ENCODE data around the gene GNA15.
"Not testable (repeated sequence)": the region's sequence is repeated elsewhere in the genome, so short reads cannot be mapped to it uniquely, and the experiment has no call there.

GNA15 gene

DNA sequence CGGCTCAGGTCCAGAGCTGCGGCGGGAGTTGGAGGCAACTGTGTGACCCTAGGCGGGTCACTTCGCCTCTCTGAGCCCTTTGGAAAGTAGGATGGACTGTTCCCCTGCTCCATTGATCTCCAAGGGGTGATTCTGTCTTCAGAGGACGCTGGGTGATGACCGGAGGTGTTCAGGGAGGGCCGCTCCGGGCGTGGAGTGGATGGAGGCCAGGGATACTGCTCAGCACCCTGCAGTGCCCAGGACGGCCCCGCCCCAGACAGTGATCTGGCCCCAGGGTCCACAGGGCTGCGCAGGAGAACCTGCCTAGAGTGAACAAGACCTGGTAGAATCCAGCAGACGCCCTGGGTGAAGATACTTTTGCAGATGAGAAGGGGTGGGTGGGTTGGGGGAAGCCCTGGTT, 56.9 kb downstream of the GNA15 start:
- DNase-seq: no peak

DNA sequence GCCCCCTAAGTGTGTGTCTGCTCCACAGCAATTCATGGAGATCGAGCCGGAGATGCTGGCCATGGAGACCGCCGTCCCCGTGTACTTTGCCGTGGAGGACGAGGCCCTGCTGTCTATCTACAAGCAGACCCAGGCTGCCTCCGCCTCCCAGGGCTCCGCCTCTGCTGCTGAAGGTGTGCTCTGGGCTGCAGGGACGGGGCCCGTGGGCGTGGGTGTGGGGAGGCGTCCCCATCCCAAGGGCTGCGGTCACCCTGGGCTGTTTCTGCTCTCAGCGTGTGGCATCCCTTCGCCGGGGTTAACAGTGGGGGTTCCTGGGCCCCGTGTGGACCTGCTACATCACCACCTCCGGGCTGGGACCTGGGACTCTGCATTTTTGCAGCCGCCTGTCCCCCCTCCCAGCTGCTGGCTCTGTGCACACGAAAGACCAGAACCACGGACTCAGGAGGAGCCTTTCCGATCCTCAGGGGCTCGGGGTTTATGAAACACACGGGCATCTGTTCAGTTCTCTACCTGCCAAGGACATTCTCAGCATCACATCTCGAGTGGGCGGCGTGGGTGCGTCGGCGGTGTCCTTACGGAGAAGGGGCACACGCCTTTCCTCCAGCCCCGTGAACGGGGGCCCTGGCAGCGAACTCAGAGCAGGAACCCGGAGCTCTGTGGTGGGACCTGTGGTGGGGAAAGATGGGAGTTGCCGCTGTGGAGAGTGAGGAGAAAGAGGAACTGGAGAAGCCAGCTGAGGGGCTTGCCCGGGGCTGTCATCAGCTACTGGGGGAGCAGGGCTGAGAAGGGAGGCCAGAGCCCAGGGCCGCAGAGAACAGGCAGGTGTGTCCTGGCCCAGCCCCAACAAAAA, 57.6 kb downstream of the GNA15 start:
- DNase-seq: peak; percentile 66 to 83 (median 72)

DNA sequence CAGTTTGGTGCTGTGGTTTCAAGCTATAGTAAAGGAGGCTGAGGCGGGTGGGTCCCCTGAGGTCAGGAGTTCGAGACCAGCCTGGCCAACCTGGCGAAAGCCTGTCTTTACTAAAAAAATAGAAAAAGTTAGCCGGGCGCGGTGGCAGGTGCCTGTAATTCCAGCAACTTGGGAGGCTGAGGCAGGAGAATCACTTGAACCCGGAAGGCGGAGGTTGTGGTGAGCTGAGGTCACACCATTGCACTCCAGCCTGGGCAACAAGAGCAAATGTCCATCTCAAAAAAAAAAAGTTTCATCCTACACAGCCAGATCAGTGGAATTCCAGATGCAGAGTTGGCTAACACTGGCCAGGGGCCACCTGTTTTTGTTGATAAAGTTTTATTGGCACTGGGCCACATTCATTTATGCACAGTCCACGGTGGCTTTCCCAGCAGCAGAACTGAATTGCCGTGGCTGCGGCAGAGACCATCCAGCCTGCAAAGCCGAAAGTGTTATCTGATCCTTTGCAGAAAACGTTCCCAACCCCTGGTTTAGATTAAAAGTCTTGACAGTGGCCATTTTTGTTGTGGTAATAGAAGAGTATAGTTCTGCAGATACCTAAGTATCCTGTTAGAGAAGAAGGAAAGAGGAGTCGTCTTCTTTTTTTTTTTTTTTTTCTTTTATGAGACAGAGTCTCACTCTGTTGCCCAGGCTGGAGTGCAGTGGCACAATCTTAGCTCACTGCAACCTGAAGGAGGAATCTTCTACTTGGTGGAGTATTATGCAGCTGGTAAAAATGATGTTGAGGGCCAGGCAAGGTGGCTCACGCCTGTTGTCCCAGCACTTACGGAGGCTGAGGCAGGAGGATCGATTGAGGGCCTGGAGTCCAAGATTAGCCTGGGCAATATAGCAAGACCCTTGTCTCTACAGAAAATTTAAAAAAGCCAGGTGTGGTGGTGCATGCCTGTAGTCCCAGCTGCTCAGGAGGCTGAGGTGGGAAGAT, 58.6 kb downstream of the GNA15 start:
- no peak for DNase-seq

DNA sequence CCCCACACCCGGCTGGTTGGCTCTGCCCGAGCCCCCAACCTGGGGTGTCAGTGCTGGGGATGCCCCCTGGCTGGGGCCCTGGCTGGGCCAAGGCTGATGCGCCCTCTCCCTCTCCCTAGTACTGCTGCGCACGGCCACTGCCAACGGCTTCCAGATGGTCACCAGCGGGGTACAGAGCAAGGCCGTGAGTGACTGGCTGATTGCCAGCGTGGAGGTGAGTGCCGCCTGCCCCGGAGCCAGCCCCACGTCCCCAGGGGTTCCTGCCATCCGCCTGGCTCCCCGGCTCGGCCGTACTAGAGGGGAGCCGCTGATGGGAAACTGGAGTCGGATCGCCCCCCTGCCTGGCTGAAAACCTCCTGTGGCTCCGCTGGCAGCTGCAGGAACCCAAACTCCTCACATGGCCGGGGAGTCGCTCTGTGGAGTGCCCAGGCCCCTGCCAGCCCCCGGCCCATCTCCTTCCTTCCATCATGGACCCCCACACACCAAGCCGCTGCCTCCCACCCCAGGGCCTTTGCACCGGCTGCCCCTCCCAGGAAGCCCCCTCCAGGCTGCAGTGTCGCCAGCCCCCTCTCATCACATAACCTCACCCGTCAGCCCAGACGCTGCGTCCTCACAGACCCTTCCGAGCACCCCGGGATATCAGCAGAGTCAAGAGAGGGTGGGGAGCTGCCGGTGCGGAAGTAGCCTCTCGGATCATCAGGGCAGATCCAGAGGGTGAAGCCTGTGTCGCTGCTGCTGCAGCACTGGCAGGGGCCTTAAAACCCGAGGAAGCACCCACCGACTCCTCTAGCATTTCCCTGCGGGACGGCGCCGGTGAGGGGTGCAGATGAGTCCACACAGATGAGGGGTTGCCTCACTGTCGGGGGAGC, 60.5 kb downstream of the GNA15 start:
- no peak for DNase-seq

DNA sequence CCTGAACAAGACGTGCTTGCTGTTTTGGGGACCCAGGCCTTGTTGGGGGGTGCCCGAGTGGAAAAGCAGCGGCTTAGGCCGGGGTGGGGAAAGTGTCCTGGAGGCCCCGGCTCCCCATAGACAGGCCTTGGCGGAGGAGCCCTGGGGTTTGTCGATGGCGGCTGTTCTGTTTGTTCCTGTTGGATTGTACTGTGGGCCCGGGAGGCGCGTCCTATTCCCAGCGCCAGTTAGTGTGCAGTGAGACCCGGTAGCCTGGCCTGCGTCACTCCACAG, 61.0 kb downstream of the GNA15 start:
- no peak for DNase-seq

DNA sequence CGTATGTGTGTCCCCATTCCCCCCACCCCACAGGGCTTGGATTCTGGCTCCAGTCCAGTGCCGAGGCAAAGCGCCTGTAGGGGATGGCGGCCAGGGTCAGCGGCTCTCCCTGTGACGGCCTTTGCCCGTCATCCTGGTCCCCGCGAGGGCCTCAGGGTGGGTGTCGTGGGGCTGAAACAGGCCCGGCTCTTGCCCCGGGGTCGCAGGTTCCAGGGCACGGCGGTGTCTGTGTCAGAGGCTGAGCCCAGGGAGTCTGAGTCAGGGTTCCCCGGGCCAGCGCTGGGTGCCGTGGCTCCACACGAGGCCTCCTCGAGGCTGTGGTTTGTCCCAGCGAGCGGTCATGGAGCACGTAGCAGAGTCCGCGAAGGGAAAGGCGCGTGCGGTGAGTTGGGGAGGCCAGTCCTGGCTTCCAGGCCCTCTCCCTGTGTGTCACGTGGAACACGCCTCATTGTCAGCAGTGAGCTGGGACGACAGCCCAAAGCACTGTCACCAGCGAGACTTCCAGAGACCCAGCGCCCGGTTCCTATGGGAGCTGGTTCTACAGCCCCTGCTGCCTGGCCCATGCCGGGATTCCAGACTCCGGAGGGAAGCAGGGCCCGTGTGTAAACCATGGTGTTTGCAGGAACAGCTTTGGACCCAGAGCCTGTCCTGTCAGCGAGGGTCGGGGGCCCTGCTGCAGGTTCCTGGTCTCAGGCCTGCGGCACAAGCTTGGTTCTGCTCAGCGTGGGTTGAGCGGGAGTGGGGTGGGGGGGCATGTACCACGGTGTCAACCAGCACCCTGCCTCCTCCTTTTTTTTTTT, 63.3 kb downstream of the GNA15 start:
- DNase-seq: no peak

DNA sequence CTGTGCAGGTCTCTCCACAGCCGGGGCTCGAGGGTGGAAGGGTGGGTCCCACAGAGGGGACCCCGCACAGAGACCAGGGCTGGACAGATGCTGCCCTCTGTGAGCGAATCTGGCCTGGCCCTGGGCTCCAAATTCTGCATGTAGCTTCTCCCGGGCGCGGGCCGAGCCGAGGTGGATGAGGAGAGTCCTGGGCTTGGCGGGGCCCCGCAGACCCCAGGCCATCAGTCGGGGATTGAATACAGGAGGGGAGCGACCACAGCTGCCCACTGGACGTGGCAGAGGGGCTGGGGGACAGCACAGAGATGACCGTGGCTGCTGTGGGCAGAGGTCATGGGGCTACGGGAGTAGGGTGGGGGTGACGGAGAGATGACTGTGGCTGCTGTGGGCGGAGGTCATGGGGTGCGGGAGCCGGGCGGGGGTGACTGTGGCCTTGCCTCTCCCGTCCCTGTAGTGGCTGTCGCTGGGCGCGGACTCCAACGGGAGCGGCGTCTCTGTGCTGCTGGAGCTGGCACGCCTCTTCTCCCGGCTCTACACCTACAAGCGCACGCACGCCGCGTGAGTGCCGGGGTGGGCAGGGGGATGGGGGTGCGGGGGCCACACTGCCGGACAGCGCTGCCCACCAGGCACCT, 65.4 kb downstream of the GNA15 start:
- no peak for DNase-seq

DNA sequence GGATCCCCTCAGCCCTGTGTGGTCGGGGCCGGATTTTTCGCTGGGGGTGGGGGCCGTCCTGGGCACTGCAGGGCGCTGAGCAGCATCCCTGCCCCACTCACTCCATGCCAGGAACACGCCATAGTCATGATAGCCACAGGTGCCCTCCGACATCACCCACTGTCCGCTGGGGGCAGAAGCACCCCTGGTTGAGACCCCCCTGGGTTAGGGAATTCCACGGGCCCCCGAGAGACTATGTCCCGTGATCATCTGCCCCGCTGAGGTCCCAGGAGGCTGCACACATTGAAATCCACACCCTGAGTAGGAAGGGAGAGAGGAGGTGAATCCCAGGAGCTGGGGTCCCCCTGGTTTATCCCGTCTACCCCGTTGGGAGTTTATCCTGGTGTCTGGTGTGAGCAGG, 66.1 kb downstream of the GNA15 start:
- no peak for DNase-seq

DNA sequence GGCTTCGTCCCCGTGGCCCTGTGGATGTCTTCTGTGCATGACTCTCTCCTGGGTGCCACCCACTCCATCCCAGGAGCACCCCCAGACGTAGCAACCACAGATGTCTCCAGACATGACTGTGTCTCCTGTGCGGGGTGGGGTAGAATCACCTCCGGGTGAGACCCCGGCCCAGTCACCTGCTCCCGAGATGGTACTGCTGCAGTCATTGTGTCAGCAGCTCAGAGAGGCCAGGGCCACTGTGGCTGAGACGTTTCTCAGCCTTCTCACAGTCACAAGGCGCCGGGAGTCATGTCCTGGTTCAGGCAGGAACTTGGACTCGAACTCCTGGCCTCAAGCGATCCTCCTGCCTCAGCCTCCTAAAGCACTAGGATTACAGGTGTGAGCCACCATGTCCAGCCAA, 66.5 kb downstream of the GNA15 start:
- no peak for DNase-seq

DNA sequence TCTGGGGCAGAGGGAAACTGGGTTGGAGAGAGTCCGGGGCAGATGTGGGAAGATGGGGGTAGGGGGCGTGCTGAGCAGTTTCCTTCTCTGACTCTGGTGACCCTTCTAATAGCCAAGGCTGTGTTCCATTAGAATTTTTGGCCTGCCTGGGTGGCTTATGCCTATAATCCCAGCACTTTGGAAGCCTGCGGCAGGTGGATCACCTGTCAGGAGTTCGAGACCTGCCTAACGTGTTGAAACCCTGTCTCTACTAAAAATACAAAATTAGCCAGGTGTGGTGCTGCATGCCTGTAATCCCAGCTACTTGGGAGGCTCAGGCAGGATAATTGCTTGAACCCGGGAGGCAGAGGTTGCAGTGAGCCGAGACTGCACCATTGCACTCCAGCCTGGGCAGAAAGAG, 67.1 kb downstream of the GNA15 start:
- DNase-seq: not testable (repeated sequence)

DNA sequence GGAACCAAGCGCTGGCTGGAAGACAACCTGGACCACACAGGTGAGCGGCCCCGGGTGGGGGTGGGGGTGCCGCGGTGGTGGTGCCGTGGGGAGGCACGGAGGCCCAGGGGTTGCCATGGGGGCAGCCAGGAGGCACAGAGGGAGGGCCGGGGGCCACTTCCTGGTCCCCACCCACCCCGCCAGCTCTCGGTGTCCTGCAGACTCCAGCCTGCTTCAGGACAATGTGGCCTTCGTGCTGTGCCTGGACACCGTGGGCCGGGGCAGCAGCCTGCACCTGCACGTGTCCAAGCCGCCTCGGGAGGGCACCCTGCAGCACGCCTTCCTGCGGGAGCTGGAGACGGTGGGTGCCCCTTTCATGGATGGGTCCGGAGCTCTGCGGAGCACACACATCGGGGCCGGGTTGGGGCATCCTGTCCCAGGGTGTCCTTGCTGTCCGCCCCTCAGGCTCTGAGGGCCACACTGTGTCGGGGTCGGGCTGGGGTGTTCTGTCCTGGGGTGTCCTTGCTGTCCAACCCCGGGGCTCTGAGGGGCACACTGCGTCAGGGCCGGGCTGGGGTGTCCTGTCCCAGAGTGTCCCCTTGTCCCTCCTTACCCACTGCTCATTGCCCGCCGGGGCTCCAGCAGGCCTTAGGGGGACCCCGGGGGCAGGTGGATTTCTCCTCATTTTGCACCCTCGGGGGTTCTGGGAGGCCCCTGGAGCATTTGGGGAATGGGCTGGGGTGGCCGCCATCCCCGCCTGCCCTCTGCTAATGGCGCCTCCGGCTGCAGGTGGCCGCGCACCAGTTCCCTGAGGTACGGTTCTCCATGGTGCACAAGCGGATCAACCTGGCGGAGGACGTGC, 68.2 kb downstream of the GNA15 start:
- no peak for DNase-seq

DNA sequence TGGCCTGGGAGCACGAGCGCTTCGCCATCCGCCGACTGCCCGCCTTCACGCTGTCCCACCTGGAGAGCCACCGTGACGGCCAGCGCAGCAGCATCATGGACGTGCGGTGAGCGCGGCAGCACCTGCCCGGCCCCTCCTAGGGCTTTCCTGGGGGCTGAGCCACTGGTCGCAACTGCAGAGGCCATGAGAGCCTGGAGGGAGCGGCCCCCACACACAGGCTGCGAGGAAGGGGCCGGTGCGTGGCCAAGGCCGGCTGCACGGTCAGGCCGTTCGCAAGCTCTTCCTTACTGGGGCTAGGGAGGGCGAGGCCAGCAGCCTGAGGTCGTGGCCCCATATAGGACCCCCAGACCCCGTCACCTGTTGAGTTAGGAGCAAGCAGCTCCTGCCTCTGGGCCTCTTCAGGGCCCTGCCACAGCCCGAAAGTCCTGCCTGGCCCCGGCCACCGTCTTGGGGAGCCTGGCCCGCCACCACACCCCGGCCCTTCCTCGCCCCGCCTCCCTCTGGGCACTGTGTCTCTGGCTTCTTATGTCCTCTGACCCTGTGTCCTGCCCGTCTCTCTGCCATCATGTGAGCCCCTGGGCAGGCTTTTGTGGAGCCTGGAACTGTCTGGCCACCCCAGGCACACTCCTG, 68.9 kb downstream of the GNA15 start:
- DNase-seq: no peak

DNA sequence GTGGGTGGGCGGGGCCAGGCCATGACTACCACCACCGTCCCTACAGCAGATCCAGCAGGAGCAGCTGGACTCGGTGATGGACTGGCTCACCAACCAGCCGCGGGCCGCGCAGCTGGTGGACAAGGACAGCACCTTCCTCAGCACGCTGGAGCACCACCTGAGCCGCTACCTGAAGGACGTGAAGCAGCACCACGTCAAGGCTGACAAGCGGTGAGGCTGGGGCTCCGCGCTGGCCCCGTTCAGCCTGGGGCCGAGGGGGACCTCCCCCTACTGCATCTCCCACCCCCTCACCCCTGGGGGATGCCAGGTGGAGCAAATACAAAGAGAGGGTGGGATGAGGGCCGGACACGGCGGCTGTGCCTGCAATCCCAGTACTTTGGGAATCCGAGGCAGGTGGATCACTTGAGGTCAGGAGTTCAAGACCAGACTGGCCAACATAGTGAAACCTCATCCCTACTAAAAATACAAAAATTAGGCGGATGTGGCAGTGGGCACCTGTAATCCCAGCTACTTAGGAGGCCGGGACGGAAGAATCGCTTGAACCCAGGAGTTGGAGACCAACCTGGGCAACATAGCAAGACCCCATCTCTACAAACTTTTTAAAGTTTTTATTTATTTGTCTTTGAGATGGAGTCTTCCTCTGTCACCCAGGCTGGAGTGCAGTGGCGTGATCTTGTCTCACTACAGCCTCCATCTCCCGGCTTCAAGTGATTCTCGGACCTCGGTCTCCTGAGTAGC, 70.6 kb downstream of the GNA15 start:
- DNase-seq: no peak

DNA sequence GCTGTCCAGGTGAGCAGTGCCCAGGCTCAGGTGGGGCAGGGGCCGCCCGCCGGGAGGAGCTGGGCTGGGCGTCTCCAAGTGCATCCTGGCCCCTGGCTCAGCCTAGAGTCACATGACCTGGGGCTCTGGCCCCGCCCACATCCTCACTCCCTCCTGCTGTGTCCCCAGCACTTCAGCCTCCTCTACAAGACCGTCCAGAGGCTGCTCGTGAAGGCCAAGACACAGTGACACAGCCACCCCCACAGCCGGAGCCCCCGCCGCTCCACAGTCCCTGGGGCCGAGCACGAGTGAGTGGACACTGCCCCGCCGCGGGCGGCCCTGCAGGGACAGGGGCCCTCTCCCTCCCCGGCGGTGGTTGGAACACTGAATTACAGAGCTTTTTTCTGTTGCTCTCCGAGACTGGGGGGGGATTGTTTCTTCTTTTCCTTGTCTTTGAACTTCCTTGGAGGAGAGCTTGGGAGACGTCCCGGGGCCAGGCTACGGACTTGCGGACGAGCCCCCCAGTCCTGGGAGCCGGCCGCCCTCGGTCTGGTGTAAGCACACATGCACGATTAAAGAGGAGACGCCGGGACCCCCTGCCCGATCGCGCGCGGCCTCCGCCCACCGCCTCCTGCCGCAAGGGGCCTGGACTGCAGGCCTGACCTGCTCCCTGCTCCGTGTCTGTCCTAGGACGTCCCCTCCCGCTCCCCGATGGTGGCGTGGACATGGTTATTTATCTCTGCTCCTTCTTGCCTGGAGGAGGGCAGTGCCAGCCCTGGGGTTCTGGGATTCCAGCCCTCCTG, 71.8 kb downstream of the GNA15 start:
- no peak for DNase-seq

DNA sequence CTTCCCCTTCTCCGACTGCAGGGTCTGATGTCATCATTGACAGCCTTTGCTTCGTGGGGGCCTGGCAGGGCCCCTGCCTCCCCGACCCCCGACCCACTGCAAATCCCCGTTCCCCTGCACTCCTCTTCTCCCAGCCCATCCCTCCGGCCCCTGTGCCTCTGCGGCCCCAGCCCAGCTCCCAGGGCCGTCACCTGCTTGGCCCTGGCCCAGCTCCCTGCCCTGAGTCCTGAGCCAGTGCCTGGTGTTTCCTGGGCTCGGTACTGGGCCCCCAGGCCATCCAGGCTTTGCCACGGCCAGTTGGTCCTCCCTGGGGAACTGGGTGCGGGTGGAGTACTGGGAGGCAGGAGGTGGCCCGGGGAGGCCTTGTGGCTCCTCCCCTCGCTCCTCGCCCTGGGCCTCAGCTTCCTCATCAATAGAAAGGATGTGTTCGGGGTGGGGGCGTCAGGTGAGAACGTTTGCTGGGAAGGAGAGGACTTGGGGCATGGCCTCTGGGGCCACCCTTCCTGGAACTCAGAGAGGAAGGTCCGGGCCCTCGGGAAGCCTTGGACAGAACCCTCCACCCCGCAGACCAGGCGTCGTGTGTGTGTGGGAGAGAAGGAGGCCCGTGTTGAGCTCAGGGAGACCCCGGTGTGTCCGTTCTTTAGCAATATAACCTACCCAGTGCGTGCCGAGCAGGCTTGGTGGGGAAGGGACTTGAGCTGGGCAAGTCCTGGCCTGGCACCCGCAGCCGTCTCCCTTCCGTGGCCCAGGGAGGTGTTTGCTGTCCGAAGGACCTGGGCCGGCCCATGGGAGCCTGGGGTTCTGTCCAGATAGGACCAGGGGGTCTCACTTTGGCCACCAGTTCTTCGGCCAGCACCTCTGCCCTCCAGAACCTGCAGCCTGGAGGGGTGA, 72.7 kb downstream of the GNA15 start:
- DNase-seq: no peak

DNA sequence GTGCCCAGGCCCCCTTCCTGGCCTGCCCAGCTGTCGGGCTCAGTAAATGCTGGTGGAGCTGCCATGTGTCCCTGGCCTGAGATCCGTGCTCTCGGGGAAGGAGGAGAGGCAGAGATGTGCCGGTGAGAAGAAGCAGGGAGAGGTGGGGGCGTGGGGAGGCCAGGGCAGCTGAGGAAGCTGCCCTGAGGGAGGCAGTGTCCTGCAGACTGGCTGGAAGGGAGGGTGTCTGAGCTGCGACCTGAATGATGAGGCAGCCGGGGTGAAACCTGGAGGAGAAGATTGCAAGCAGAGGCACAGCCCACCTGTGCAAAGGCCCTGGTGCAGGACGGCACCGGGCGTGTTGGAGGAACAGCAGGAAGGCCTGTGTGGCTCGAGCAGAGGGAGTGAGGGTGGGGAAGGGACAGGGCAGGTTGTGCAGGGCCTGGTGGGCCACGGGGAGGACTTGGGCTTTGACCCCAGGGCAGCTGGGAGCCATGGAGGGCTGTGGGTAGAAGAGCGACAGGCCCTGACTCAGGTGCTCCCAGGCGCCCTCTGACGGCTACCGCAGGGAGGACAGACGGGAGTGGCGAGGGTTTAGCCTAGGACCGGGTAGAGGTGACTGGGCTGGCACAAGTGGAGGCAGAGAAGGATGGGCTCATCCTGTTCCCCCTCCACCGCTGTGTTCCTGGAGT, 74.6 kb downstream of the GNA15 start:
- DNase-seq: peak; percentile 67 to 75 (median 72)

DNA sequence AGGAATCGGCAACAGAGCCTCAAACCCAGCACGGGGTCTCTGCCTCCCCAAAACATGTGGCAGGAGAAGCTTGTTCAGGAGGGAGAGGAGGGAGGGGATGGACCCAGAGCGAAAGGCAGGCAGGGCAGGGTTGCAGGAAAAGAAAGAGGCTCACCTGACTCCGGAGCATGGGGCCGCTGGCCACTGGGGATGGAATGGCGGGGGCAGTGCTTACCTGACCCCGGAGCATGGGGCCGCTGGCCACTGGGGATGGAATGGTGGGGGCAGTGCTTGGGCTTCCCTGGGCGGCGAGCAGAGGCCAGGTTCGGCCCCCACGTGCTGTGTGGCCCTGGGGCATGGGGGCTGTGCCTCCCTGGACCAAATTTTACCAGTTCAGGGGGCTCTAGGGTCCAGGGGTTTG, 75.4 kb downstream of the GNA15 start:
- DNase-seq: no peak
